ENCODE results near the gene RNF157. TPM values are rescaled to one million over a fixed set of nuclear protein-coding genes. Genes with fewer than 3 reads are reported as not detected.

The RNF157 gene
- total and polyA plus RNA-seq, 2 of the 13 experiments (the other 11 are each of a cell fraction or from before 2014, with no cell fraction given) = 0.44 to 1.5 TPM

DNA sequence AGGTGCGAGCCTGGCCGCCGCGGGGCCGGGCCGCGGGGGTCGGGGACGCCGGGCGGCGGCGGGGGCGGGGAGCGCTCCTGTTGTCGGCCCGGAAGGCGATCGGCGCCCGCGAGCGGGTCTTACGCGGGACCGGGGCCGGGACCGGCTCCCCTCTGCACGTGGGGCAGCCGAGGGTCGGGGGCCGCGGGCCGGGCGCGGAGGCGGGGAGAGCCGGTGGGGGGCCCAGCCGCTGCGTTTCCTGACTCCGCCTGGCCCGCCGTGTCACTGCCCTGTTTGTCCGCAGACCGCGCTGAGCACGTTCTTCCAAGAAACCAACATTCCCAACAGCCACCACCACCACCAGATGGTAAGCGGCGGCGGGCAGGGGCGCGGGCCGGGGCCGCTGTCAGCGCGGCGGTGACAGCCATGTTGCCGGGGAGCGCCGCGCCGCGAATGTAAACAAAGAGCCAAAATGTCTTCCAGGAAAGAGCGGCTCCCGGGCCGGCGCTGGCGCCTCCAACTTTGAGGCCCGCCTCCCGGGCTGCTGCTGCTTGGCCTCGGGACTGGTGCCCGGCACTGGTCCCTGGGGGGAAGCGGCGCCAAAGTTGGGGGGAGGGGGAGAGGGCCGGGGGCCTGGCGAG lies 25.4 kb upstream of the RNF157 start (continued):
- TF ChIP-seq, protein P1, sequence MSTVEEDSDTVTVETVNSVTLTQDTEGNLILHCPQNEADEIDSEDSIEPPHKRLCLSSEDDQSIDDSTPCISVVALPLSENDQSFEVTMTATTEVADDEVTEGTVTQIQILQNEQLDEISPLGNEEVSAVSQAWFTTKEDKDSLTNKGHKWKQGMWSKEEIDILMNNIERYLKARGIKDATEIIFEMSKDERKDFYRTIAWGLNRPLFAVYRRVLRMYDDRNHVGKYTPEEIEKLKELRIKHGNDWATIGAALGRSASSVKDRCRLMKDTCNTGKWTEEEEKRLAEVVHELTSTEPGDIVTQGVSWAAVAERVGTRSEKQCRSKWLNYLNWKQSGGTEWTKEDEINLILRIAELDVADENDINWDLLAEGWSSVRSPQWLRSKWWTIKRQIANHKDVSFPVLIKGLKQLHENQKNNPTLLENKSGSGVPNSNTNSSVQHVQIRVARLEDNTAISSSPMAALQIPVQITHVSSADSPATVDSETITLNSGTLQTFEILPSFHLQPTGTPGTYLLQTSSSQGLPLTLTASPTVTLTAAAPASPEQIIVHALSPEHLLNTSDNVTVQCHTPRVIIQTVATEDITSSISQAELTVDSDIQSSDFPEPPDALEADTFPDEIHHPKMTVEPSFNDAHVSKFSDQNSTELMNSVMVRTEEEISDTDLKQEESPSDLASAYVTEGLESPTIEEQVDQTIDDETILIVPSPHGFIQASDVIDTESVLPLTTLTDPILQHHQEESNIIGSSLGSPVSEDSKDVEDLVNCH (CRISPR knock-in tag; IDR thresholded peaks at IDR 0.05) = no peak
- TF ChIP-seq SALL2 (CRISPR knock-in tag; IDR thresholded peaks at IDR 0.05) (no peak), RARG (CRISPR knock-in tag; IDR thresholded peaks at IDR 0.05; ENCODE audit: low read depth) (no peak), KAT8 (CRISPR knock-in tag; IDR thresholded peaks at IDR 0.05) (peak; percentile 84), HNRNPUL1 (IDR thresholded peaks at IDR 0.05; ENCODE audit: low read depth, low read length) (no peak), U2AF1 (optimal IDR thresholded peaks at IDR 0.05; ENCODE audit: low read depth, low read length) (no peak), HNRNPLL (IDR thresholded peaks at IDR 0.05; ENCODE audit: low read depth, low read length, poor library complexity, severe bottlenecking) (peak; percentile 54), MXI1 (IDR thresholded peaks at IDR 0.05; ENCODE audit: borderline replicate concordance, low read depth, low read length) (peak; percentile 95; the same call in 2 of the 3 replicates), EED (CRISPR knock-in tag; IDR thresholded peaks at IDR 0.05) (no peak), BORCS8-MEF2B (CRISPR knock-in tag; IDR thresholded peaks at IDR 0.05) (no peak), ATM (IDR thresholded peaks at IDR 0.05; ENCODE audit: borderline replicate concordance) (no peak), PCBP2 (optimal IDR thresholded peaks at IDR 0.05; ENCODE audit: low read depth, low read length, poor library complexity, severe bottlenecking) (no peak), POGK (CRISPR knock-in tag; conservative IDR thresholded peaks at IDR 0.05) (peak; percentile 50; the same call in 1 of the 2 replicates)
- TF ChIP-seq, protein P2, sequence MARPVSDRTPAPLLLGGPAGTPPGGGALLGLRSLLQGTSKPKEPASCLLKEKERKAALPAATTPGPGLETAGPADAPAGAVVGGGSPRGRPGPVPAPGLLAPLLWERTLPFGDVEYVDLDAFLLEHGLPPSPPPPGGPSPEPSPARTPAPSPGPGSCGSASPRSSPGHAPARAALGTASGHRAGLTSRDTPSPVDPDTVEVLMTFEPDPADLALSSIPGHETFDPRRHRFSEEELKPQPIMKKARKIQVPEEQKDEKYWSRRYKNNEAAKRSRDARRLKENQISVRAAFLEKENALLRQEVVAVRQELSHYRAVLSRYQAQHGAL (CRISPR knock-in tag; IDR thresholded peaks at IDR 0.05; ENCODE audit: not compliant biosample characterization) = no peak
- TF ChIP-seq, protein P3, sequence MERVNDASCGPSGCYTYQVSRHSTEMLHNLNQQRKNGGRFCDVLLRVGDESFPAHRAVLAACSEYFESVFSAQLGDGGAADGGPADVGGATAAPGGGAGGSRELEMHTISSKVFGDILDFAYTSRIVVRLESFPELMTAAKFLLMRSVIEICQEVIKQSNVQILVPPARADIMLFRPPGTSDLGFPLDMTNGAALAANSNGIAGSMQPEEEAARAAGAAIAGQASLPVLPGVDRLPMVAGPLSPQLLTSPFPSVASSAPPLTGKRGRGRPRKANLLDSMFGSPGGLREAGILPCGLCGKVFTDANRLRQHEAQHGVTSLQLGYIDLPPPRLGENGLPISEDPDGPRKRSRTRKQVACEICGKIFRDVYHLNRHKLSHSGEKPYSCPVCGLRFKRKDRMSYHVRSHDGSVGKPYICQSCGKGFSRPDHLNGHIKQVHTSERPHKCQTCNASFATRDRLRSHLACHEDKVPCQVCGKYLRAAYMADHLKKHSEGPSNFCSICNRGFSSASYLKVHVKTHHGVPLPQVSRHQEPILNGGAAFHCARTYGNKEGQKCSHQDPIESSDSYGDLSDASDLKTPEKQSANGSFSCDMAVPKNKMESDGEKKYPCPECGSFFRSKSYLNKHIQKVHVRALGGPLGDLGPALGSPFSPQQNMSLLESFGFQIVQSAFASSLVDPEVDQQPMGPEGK (CRISPR knock-in tag; IDR thresholded peaks at IDR 0.05) = no peak
- TF ChIP-seq, protein P4, sequence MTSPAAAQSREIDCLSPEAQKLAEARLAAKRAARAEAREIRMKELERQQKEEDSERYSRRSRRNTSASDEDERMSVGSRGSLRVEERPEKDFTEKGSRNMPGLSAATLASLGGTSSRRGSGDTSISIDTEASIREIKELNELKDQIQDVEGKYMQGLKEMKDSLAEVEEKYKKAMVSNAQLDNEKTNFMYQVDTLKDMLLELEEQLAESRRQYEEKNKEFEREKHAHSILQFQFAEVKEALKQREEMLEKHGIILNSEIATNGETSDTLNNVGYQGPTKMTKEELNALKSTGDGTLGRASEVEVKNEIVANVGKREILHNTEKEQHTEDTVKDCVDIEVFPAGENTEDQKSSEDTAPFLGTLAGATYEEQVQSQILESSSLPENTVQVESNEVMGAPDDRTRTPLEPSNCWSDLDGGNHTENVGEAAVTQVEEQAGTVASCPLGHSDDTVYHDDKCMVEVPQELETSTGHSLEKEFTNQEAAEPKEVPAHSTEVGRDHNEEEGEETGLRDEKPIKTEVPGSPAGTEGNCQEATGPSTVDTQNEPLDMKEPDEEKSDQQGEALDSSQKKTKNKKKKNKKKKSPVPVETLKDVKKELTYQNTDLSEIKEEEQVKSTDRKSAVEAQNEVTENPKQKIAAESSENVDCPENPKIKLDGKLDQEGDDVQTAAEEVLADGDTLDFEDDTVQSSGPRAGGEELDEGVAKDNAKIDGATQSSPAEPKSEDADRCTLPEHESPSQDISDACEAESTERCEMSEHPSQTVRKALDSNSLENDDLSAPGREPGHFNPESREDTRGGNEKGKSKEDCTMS (CRISPR knock-in tag; conservative IDR thresholded peaks at IDR 0.05) = no peak
- TF ChIP-seq, protein P5, sequence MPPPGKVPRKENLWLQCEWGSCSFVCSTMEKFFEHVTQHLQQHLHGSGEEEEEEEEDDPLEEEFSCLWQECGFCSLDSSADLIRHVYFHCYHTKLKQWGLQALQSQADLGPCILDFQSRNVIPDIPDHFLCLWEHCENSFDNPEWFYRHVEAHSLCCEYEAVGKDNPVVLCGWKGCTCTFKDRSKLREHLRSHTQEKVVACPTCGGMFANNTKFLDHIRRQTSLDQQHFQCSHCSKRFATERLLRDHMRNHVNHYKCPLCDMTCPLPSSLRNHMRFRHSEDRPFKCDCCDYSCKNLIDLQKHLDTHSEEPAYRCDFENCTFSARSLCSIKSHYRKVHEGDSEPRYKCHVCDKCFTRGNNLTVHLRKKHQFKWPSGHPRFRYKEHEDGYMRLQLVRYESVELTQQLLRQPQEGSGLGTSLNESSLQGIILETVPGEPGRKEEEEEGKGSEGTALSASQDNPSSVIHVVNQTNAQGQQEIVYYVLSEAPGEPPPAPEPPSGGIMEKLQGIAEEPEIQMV (CRISPR knock-in tag; IDR thresholded peaks at IDR 0.05; ENCODE audit: low read depth) = no peak
